ENCODE data around the gene RERE. TPM values are rescaled to one million over a fixed set of nuclear protein-coding genes. Genes with fewer than 3 reads are reported as not detected.

RERE gene
- total RNA-seq, 1 experiment from 2014 or later, result 55.2 TPM

- Histone ChIP-seq H3K27ac (ENCODE audit: low read length) (peak overlapping the region; percentile 53), H3K9ac (ENCODE audit: low read length) (peak overlapping the region; percentile 31), H3K9me3 (ENCODE audit: low read length) (no peaks in the 10 kb centered on the region), H2AFZ (ENCODE audit: low read length) (no peak overlapping the region), H3K9me2 (replicated peaks; ENCODE audit: insufficient read depth, low read length) (no peaks in the 10 kb centered on the region), H3K4me3 (ENCODE audit: low read length) (peak overlapping the region; percentile 12; the same call in 1 of the 2 replicates), H3K79me2 (ENCODE audit: low read length) (no peaks in the 10 kb centered on the region), H3K27me3 (ENCODE audit: low read length) (no peaks in the 10 kb centered on the region), H3K4me2 (ENCODE audit: low read depth, low read length, poor library complexity, severe bottlenecking) (peak overlapping the region; percentile 51), H3K36me3 (ENCODE audit: insufficient read depth, low read length) (no peaks in the 10 kb centered on the region), H4K20me1 (ENCODE audit: insufficient read depth, low read depth, low read length) (no peaks in the 10 kb centered on the region), H3K4me1 (ENCODE audit: low read length) (peaks cover 23% of the 10 kb centered on the region)
- peak; percentile 60 for DNase-seq
Observed at GRCh38 chr1:8465692-8466091, 351.7 kb downstream of the RERE start.

GRCh38 chr1:8465013-8465412 lies 352.4 kb downstream of the RERE start:
- H3K9ac ChIP-seq (ENCODE audit: low read length), result no peak overlapping the region
- H3K9me2 ChIP-seq (replicated peaks; ENCODE audit: insufficient read depth, low read length), result no peaks in the 10 kb centered on the region
- H4K20me1 ChIP-seq (ENCODE audit: insufficient read depth, low read depth, low read length), result no peaks in the 10 kb centered on the region
- no peaks in the 10 kb centered on the region for H3K79me2 ChIP-seq (ENCODE audit: low read length)
- H3K4me2 ChIP-seq (ENCODE audit: low read depth, low read length, poor library complexity, severe bottlenecking), result peak overlapping the region; percentile 51
- peaks cover 23% of the 10 kb centered on the region for H3K4me1 ChIP-seq (ENCODE audit: low read length)
- H3K4me3 ChIP-seq (ENCODE audit: low read length), result no peak overlapping the region
- no peak for DNase-seq
- no peaks in the 10 kb centered on the region for H3K9me3 ChIP-seq (ENCODE audit: low read length)
- H3K27ac ChIP-seq (ENCODE audit: low read length), result peak overlapping the region; percentile 53
- no peaks in the 10 kb centered on the region for H3K27me3 ChIP-seq (ENCODE audit: low read length)
- no peaks in the 10 kb centered on the region for H3K36me3 ChIP-seq (ENCODE audit: insufficient read depth, low read length)
- no peak overlapping the region for H2AFZ ChIP-seq (ENCODE audit: low read length)

GRCh38 chr1:8464377-8464776 lies 353.1 kb downstream of the RERE start:
- Histone ChIP-seq H3K79me2 (ENCODE audit: low read length) (no peaks in the 10 kb centered on the region), H3K9me3 (ENCODE audit: low read length) (no peaks in the 10 kb centered on the region), H2AFZ (ENCODE audit: low read length) (no peak overlapping the region), H3K9ac (ENCODE audit: low read length) (no peak overlapping the region), H3K4me1 (ENCODE audit: low read length) (peaks cover 23% of the 10 kb centered on the region), H3K27ac (ENCODE audit: low read length) (no peak overlapping the region), H3K36me3 (ENCODE audit: insufficient read depth, low read length) (no peaks in the 10 kb centered on the region), H3K27me3 (ENCODE audit: low read length) (no peaks in the 10 kb centered on the region), H3K4me3 (ENCODE audit: low read length) (no peak overlapping the region), H3K4me2 (ENCODE audit: low read depth, low read length, poor library complexity, severe bottlenecking) (no peak overlapping the region), H4K20me1 (ENCODE audit: insufficient read depth, low read depth, low read length) (no peaks in the 10 kb centered on the region), H3K9me2 (replicated peaks; ENCODE audit: insufficient read depth, low read length) (no peaks in the 10 kb centered on the region)
- no peak for DNase-seq

DNA sequence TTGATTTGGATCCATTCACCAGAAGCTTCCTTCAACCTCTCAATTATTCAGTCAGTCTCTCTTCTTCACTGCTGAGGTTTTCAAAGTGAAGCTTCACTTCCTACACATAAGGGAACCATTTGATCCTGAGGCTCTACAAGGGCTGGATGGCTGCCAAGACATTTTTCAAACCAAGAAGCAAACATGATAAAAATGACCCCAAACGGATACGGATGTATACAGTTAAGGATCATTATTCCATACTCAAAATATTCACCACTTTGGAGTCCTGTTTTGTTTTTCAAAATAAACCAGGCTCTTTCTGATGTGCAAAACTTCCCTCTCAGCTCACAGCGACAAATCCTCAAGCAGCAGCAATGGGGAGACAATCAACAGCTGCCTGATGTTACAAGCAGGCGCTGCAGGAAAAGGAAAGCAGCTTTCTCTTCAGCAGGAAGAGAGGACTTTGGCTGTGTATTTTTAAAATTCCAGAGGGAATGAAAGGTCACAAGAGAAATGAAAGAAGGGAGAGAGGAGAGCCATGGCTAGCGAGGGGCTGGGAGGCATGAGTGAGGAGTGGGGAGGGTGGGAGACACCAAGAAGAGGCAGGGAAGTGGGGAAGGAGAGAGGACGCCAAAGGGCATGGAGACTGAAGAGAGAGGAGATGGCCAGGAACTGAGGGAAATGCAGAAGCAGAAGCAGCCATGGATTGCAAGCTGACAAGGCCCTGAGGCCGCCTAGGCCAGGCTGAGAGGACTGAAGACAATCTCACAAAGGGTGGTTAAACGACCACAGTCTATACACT lies 354.1 kb downstream of the RERE start:
- no peaks in the 10 kb centered on the region for H3K27me3 ChIP-seq (ENCODE audit: low read length)
- no peaks in the 10 kb centered on the region for H3K79me2 ChIP-seq (ENCODE audit: low read length)
- H3K4me2 ChIP-seq (ENCODE audit: low read depth, low read length, poor library complexity, severe bottlenecking), result no peak overlapping the region
- no peak for DNase-seq
- no peaks in the 10 kb centered on the region for H3K9me3 ChIP-seq (ENCODE audit: low read length)
- H3K9ac ChIP-seq (ENCODE audit: low read length), result no peak overlapping the region
- peaks cover 29% of the 10 kb centered on the region for H3K4me1 ChIP-seq (ENCODE audit: low read length)
- no peaks in the 10 kb centered on the region for H4K20me1 ChIP-seq (ENCODE audit: insufficient read depth, low read depth, low read length)
- no peak overlapping the region for H2AFZ ChIP-seq (ENCODE audit: low read length)
- H3K4me3 ChIP-seq (ENCODE audit: low read length), result no peak overlapping the region
- H3K36me3 ChIP-seq (ENCODE audit: insufficient read depth, low read length), result no peaks in the 10 kb centered on the region
- H3K9me2 ChIP-seq (replicated peaks; ENCODE audit: insufficient read depth, low read length), result no peaks in the 10 kb centered on the region
- no peak overlapping the region for H3K27ac ChIP-seq (ENCODE audit: low read length)

GRCh38 chr1:8462371-8462892 lies 355.0 kb downstream of the RERE start:
- no peaks in the 10 kb centered on the region for H3K9me3 ChIP-seq (ENCODE audit: low read length)
- no peaks in the 10 kb centered on the region for H3K79me2 ChIP-seq (ENCODE audit: low read length)
- H3K4me3 ChIP-seq (ENCODE audit: low read length), result no peak overlapping the region
- no peak for DNase-seq
- no peak overlapping the region for H3K27ac ChIP-seq (ENCODE audit: low read length)
- no peaks in the 10 kb centered on the region for H3K36me3 ChIP-seq (ENCODE audit: insufficient read depth, low read length)
- no peak overlapping the region for H3K4me2 ChIP-seq (ENCODE audit: low read depth, low read length, poor library complexity, severe bottlenecking)
- H3K9me2 ChIP-seq (replicated peaks; ENCODE audit: insufficient read depth, low read length), result no peaks in the 10 kb centered on the region
- no peaks in the 10 kb centered on the region for H3K27me3 ChIP-seq (ENCODE audit: low read length)
- H2AFZ ChIP-seq (ENCODE audit: low read length), result no peak overlapping the region
- H3K9ac ChIP-seq (ENCODE audit: low read length), result no peak overlapping the region
- no peaks in the 10 kb centered on the region for H4K20me1 ChIP-seq (ENCODE audit: insufficient read depth, low read depth, low read length)
- H3K4me1 ChIP-seq (ENCODE audit: low read length), result peaks cover 38% of the 10 kb centered on the region

DNA sequence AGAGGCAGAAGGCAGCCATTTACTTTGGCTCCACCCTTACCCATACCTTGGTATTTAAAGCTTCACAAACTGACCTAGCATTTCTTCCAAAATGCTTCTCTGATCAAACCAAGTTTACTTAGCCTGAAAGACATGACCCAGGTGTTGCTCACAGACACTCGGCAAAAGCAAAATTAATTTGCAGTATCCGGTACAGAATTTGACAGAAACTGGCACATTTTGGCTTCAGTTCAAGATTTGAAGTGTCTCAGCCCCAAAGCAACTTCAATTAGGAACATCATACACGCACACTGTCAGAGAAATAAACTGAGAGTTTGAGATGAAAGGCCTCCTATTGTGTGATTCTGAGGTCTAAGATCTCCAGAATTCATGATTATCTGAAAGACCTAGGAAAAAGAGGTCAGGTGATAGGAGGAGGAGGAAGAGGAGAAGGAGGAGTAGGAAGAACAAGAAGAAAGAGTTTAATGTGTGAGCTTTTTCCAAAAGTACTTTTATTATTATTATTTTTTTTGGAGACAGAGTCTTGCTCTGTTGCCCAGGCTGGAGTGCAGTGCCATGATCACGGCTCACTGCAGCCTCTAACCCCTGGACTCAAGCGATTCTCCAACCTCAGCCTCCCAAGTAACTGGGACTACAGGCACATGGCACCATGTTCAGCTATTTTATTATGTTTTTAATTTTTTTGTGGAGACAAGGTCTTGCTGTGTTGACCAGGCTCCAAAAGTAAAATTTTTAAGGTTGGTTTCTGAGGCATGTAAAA lies 355.9 kb downstream of the RERE start:
- Histone ChIP-seq H3K9me3 (ENCODE audit: low read length) (no peaks in the 10 kb centered on the region), H3K4me1 (ENCODE audit: low read length) (peaks cover 41% of the 10 kb centered on the region), H3K9me2 (replicated peaks; ENCODE audit: insufficient read depth, low read length) (no peaks in the 10 kb centered on the region), H3K27me3 (ENCODE audit: low read length) (no peaks in the 10 kb centered on the region), H4K20me1 (ENCODE audit: insufficient read depth, low read depth, low read length) (no peaks in the 10 kb centered on the region), H3K79me2 (ENCODE audit: low read length) (peaks cover 4% of the 10 kb centered on the region; the same call in 1 of the 2 replicates), H2AFZ (ENCODE audit: low read length) (no peak overlapping the region), H3K9ac (ENCODE audit: low read length) (no peak overlapping the region), H3K27ac (ENCODE audit: low read length) (no peak overlapping the region), H3K4me3 (ENCODE audit: low read length) (no peak overlapping the region), H3K36me3 (ENCODE audit: insufficient read depth, low read length) (no peaks in the 10 kb centered on the region), H3K4me2 (ENCODE audit: low read depth, low read length, poor library complexity, severe bottlenecking) (no peak overlapping the region)
- DNase-seq, result no peak

DNA sequence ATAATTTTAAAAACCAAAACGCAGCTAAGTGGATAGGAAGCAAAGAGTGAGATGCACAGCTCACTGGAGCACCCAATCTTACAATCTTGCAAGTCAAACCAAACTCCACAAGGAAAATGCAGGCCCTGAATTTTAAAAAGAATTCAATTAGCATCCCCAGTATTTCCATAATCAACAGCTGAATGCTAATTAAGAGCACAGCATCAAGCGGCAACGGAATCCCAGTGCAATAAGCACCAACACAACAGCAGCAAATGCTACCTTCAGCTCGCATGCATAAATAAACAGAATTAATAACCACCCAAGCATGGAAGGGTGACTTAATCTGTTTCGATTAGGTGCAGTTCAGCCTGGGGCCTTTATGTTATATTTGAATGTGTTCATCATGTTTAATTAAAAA lies 356.7 kb downstream of the RERE start:
- Histone ChIP-seq H3K27me3 (ENCODE audit: low read length) (no peaks in the 10 kb centered on the region), H2AFZ (ENCODE audit: low read length) (no peak overlapping the region), H3K4me1 (ENCODE audit: low read length) (peaks cover 33% of the 10 kb centered on the region), H3K9me2 (replicated peaks; ENCODE audit: insufficient read depth, low read length) (no peaks in the 10 kb centered on the region), H3K4me3 (ENCODE audit: low read length) (no peak overlapping the region), H3K4me2 (ENCODE audit: low read depth, low read length, poor library complexity, severe bottlenecking) (no peak overlapping the region), H3K79me2 (ENCODE audit: low read length) (peaks cover 4% of the 10 kb centered on the region; the same call in 1 of the 2 replicates), H3K9ac (ENCODE audit: low read length) (no peak overlapping the region), H3K27ac (ENCODE audit: low read length) (no peak overlapping the region), H4K20me1 (ENCODE audit: insufficient read depth, low read depth, low read length) (no peaks in the 10 kb centered on the region), H3K9me3 (ENCODE audit: low read length) (no peaks in the 10 kb centered on the region), H3K36me3 (ENCODE audit: insufficient read depth, low read length) (no peaks in the 10 kb centered on the region)
- no peak for DNase-seq

GRCh38 chr1:8460132-8460544 lies 357.3 kb downstream of the RERE start:
- Histone ChIP-seq H3K9ac (ENCODE audit: low read length) (no peak overlapping the region), H3K4me1 (ENCODE audit: low read length) (peaks cover 27% of the 10 kb centered on the region), H4K20me1 (ENCODE audit: insufficient read depth, low read depth, low read length) (no peaks in the 10 kb centered on the region), H3K27ac (ENCODE audit: low read length) (no peak overlapping the region), H3K4me3 (ENCODE audit: low read length) (no peak overlapping the region), H3K36me3 (ENCODE audit: insufficient read depth, low read length) (no peaks in the 10 kb centered on the region), H3K27me3 (ENCODE audit: low read length) (no peaks in the 10 kb centered on the region), H3K79me2 (ENCODE audit: low read length) (peaks cover 4% of the 10 kb centered on the region; the same call in 1 of the 2 replicates), H2AFZ (ENCODE audit: low read length) (no peak overlapping the region), H3K4me2 (ENCODE audit: low read depth, low read length, poor library complexity, severe bottlenecking) (no peak overlapping the region), H3K9me3 (ENCODE audit: low read length) (no peaks in the 10 kb centered on the region), H3K9me2 (replicated peaks; ENCODE audit: insufficient read depth, low read length) (no peaks in the 10 kb centered on the region)
- no peak for DNase-seq

All from Karpas-422 (cell line).